Suprapubic skin (tissue), 4 donors: ENCODE measurements around the gene TSR1.

Experiments used
- POLR2A ChIP-seq, 2 donors: fragments of 450-650 bp; IDR thresholded peaks; one replicate each; pipeline ENCODE4 v1.6.1; 2017; ENCODE audit warnings: antibody characterized with exemption in 2 of 2, mild to moderate bottlenecking in 2 of 2, moderate library complexity in 2 of 2
- POLR2AphosphoS5 ChIP-seq, 3 donors: sonication (generic); formaldehyde crosslinking; IDR thresholded peaks; one replicate each; pipeline ENCODE4 v1.6.1; 2017; ENCODE audit warnings: antibody characterized with exemption in 3 of 3
- TF ChIP-seq, protein P1 (sequence below), 2 donors: fragments of 200-600 bp in 1 of 2; fragments of 450-650 bp in 1 of 2; sonication (generic) in 1 of 2; IDR thresholded peaks; one replicate each; pipeline ENCODE4 v1.5.1; 2016 to 2019; ENCODE audit warnings: antibody characterized with exemption in 2 of 2, mild to moderate bottlenecking in 1 of 2, moderate library complexity in 1 of 2

DNA sequence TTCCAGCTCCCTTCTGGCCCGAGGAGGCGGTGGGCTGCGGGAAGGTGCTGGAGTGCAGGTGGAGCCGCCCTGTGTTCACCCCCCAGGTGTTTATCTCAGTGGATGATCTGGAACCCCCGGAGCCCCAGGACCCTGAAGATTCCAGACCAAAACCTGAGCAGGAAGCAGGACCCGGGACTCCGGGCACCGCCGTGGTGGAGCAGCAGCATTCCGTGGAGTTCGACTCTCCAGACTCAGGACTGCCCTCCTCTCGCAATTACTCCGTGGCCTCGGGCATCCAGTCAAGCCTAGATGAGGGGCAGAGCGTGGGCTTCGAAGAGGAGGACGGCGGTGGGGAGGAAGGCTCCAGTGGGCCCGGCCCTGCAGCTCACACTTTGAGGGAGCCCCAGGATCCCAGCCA is 39.1 kb upstream of the TSR1 start:
- no peak for TF ChIP-seq POLR2A (IDR thresholded peaks at IDR 0.05)
- TF ChIP-seq, protein P1, sequence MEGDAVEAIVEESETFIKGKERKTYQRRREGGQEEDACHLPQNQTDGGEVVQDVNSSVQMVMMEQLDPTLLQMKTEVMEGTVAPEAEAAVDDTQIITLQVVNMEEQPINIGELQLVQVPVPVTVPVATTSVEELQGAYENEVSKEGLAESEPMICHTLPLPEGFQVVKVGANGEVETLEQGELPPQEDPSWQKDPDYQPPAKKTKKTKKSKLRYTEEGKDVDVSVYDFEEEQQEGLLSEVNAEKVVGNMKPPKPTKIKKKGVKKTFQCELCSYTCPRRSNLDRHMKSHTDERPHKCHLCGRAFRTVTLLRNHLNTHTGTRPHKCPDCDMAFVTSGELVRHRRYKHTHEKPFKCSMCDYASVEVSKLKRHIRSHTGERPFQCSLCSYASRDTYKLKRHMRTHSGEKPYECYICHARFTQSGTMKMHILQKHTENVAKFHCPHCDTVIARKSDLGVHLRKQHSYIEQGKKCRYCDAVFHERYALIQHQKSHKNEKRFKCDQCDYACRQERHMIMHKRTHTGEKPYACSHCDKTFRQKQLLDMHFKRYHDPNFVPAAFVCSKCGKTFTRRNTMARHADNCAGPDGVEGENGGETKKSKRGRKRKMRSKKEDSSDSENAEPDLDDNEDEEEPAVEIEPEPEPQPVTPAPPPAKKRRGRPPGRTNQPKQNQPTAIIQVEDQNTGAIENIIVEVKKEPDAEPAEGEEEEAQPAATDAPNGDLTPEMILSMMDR (IDR thresholded peaks at IDR 0.05), result no peak
- TF ChIP-seq POLR2AphosphoS5 (IDR thresholded peaks at IDR 0.05), result no peak
